NAMALWA (cell line): ENCODE measurements around the gene GPR153.
"Not testable (repeated sequence)": the region's sequence is repeated elsewhere in the genome, so short reads cannot be mapped to it uniquely, and the experiment has no call there.

Source experiments
- DNase-seq: peaks from one replicate; pipeline ENCODE4 v3.0.0-alpha.2; 2015; ENCODE audit warnings: low spot score

The GPR153 gene

DNA sequence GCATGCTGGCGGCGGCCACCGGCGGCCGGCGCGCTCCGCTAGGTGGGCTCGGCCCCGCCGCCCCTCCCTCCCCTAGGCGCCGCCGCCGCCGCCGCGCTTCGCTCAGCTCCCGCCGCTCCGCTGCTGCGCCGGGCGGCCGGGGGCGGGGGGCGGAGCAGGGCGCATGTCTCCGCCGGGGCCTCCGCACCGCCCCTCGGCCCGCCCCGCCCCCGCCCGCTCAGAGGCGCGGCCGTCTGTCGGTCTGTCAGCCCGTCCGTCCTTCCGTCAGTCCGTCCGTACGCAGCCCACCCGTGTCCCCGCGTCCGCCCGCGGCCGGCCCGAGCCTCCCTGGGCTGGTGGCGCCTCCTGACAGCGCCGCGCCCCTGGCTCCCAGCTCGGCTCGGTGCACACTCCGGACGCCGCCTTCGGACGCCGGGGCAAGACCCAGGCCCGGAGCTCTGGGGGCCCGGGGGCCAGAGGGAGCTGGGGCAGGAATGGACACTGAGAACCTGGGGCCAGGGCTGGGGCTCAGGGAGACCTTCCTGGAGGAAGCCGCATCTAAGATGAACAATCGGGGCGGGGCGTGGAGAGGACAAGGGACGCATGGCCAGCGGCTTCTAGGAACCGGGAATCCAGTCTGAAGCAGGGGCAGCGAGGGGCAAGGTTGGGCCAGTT is at the start of gene GPR153:
GPR153 (minus strand) TSS at position 138 of the 654 bp plus-strand sequence. CDS start 6,193 bp downstream, outside the sequence.
- DNase-seq: peak; percentile 60

DNA sequence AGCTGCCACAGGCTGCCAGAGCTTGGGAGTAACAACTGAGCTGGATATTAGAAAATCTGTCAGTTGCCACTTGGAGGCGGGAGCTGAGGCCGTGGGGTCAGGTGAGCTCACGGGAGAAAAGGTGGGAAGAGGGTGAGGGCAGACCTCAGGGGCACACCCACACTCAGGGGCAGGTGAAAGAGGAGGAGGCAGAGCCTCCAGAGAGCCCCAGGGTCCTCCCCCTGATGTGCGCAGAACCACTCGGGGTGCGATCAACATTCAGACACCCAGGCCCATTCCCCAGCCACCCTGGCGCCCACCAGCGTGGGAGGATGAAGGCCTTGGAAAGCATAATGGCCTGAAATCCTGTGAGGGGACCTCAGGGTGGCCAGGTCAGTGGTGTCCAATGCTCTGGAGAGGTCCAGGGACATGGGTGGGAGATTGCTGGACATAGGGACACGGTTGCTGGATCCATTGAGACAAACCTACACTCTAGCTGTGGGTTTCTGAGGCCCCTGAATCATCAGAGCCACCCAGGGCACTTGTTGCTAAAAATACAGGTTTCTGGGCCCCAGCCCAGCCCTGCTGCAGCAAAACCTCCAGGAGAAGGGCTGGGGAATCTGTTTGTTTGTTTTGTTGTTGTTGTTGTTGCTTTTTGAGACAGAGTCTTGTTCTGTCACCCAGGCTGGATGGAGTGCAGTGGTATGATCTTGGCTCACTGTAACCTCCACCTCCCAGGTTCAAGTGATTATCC is 49.4 kb upstream of the GPR153 start:
- DNase-seq: no peak

DNA sequence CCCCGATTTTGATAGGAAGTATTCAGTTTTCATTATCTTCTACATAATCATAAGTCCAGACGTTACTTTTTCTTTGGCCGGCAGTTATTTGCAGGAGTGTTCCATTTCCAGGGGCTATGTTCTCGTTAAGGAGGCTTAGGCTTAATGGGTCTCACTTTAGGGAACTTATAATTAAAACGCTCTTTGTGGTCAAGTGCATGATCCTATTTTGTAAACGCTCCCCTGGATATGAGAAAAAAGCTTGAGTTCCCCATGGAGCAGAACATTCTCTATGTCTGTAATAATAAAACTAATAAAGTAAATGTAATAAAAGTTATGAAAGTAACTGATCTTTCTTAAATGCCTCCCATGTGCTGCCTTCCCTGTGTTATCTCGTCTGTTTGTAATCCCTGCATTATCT is 48.7 kb upstream of the GPR153 start:
- DNase-seq: no peak

DNA sequence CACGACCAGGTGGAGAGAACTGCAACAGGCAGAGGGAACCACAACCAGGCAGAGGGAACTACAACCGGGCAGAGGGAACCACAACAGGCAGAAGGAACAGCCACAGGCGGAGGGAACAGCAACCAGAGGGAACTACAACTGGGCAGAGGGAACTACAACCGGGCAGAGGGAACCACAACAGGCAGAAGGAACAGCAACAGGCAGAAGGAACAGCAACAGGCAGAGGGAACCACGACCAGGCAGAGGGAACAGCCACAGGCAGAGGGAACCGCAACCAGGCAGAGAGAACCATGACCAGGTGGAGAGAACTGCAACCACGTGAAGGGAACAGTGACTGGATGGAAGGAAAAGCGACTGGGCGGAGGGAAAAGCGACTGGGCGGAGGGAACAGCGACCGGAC is 47.6 kb upstream of the GPR153 start:
- DNase-seq: no peak

DNA sequence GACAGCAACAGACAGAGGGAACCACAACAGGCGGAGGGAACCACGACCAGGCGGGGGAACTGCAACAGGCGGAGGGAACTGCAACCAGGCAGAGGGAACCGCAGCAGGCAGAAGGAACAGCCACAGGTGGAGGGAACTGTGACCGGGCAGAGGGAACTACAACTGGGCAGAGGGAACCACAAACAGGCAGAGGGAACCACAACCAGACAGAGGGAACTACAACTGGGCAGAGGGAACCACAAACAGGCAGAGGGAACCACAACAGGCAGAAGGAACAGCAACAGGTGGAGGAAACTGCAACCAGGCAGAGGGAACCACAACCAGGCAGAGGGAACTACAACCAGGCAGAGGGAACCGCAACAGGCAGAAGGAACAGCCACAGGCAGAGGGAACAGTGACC is 46.8 kb upstream of the GPR153 start:
- not testable (repeated sequence) for DNase-seq

DNA sequence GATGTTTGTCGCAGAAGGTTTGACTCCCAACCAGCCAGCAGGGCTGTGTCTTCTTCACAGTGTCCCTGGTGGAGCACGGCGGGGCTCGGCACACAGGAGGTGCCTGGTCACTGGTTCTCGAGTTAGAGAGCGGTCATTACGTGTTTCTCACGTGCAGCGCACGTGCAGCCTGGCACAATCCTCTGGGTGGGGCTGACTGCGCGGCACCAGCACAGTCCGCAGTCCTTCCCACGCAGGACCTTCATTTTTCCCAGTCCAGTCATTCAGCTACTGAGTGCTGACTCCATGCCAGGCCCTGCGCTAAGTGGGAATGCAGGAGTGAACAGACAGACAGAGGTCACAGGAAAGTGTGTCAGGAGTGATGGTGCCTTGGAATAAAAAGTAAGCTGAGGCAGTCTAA is 46.2 kb upstream of the GPR153 start:
- no peak for DNase-seq

DNA sequence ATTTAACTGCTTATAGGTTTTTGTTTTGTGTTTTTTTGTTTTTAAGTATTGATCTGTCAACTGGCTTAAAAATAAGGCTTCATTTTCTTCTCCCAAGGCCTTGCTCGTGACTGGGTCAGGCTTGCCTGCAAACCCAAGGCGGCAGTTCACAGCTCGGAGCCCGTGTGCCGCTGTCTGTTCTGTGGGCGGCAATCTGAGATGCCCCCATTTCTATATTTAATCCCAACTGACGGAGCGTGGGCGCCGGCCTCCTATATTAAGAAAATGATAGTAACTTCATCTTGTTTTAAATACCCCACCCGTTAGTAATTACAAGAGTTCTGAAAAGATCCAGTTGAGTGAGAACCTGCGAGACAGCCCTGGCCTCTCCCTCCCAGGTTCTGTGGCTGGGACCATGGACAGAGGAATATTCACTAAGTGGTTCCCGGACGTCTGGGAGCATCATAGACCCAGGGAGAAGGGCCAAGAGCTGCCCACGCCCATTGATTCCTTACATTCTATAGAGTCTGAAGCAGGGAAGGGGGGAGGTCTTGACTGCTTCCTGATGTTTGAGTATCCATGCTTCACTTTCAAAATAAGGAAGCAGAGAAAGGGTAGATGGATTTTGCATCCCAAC is 42.6 kb upstream of the GPR153 start:
- DNase-seq: no peak

DNA sequence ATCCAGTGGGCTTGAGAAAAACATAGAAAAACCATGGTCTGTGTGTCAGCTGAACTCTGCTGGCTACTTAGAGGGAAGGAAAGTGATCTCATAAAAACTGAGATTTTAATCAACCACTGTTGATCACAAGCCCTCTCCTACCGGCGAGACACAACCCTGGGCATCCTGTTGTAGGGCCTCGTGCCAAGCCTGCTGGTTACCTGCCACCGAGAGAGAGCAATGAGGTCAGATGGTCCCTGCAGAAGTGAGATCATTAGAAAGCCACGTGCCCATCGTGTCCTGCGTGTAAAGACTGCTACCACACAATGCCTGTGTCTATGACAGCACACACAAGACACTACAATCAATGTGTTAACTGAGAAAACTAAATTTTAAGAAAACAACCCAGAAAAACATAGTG is 41.7 kb upstream of the GPR153 start:
- no peak for DNase-seq

DNA sequence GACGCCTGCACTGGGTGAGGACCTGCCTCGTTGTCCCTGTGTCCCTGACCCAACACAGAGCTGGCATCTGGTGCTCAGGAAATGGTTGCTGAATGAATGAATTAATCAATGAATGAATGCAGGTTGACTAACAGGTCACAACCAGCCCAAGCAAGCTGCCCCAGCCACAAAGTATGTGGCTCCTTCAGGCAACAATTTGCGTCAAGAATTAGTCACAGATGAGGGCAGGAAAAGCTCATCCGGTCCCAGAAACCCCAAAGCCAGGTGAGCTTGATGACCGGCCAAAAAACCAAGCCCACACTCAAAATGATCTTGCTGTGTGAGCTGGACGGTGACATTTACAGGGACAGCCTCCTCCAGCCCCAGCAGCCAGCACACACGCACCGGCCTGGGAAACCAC is 40.6 kb upstream of the GPR153 start:
- no peak for DNase-seq

DNA sequence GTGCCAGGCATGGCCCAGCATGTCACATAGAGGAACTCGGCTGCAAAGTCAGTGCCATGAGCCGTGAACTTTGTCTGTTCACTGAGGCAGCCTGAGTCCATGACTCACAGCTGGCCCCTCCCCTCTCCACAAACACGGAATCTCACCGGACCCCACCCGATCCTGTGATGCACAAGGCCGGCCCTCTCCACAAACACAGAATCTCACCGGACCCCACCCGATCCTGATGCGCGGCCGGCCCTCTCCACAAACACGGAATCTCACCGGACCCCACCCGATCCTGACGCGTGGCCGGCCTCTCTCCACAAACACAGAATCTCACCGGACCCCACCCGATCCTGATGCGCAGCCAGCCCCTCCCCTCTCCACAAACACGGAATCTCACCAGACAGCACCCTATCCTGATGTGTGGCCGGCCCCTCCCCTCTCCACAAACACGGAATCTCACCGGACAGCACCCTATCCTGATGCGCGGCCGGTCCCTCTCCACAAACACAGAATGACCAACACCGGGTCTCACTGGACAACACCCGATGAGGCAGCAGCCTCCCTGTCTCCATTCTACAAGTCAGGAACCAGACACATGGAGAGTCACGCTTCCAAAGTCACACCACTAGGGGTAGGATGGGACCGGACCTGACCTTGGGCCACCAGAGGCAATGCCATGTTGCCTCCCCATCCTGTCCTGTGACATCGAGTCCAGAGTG is 39.6 kb upstream of the GPR153 start:
- no peak for DNase-seq

DNA sequence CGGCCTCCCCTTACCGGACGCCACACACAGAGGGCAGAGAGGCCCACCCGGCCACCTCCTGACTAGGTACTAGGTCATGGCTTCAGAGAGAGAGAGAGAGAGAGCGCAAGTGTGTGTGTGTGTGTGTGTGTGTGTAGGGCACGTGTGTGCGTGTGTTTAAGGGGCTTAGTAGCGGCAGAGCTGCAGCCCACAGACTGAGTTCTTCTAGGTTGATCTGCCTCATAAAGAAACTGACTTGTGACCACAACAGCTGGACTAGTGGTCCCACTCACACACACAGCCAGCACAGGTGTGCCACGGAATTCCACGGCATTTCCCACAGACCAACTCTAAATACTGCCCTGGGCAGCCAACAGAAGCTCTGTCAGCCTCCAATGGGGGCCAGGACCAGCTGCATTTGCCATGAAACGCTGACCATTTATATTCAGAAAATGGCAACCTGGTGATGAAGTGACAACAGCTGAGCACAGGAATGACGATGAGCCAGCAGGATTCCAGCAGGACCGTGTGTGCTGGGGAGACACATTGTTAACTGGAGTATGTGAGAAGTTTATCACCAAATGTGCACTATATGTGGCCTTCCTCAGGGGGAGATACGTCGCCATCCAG is 38.8 kb upstream of the GPR153 start:
- no peak for DNase-seq

DNA sequence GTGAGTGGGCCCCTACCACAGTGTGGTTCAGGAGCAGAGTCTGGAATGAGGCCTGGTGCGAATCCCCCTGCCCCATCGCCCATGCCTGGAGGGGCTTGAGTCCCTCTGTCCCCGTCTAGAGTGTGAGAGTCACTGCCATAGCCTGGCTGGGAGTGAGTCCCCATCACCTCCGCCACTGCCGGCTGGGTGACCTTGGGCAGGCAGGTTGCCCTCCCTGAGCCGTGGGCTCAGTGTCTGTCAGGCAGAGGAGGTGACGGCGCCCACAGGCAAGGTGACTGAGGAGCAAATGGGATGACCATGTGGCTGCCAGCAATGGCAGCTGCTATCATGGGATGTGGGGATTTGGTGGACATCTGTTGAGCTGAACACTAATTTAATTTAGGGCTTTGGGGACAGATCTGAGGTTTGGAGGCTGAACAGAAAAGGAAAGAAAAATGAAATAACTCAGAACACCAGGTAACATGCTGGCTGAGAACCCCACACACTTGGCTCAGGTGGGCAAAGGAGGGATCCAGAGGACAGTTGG is 38.1 kb upstream of the GPR153 start:
- DNase-seq: no peak

DNA sequence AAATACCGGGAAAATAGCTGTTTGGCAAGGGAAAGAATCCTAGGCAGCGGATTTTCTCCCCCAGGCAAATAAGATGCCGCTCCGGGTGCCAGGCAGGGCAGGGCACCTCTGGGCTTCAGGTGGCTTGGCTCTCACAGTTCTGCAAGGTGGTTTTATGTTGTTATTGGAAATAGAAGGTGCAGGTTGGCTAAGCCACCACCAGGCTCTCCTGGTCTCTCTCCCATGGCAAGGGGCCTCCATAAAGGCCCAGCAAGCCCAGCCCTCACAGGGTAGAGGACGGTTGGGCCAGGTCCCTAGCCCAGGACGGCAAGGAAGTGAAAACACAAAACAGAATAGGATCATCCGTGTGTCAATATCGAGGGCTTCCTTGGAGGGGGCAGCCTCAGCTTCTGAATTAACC is 37.6 kb upstream of the GPR153 start:
- DNase-seq: no peak

DNA sequence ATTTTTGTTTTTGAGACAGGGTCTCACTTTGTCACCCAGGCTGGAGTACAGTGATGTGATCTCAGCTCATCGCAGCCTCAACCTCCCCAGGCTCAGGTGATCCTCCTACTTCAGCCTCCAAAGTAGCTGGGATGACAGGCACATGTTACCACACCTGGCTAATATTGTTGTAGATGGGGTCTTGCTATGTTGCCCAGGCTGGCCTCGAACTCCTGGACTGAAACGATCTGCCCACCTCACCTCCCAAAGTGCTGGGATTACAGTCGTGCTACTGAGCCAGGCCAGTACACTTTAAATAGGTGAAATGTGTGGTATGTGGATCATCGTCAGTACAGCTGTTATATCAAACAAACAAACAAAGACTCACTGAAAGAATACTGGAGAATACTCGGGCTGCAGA is 35.0 kb upstream of the GPR153 start:
- no peak for DNase-seq

DNA sequence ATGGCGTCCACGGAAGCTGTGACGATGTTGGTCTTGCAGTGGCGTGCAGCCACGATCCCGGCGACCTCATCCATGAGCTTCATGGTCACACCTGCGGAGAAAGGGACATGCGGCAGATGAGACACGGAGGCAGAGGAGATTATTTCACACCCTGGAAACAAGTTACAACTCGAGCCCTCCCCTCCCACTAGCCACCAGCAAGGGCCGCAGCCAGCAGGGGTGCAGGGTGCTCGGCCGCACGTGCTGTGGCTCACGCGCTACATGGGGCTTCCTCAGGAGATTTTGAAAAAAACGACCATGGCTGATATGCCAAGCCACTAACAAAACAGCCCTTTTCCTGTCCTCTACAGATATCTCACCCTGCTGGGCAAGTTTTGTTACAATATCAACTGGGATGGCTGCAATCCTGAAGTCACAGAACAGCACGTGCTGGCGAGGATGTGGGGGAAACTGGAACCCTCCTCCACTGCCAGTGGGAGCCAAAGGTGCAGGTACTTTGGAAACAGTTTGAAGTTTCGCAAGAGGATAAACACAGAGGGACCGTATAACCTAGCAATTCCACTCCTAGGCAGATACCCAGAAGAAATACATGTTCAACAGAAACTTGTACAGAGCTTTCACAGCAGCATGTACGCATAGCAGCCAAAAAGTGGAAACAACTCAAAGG is 34.1 kb upstream of the GPR153 start:
- no peak for DNase-seq

DNA sequence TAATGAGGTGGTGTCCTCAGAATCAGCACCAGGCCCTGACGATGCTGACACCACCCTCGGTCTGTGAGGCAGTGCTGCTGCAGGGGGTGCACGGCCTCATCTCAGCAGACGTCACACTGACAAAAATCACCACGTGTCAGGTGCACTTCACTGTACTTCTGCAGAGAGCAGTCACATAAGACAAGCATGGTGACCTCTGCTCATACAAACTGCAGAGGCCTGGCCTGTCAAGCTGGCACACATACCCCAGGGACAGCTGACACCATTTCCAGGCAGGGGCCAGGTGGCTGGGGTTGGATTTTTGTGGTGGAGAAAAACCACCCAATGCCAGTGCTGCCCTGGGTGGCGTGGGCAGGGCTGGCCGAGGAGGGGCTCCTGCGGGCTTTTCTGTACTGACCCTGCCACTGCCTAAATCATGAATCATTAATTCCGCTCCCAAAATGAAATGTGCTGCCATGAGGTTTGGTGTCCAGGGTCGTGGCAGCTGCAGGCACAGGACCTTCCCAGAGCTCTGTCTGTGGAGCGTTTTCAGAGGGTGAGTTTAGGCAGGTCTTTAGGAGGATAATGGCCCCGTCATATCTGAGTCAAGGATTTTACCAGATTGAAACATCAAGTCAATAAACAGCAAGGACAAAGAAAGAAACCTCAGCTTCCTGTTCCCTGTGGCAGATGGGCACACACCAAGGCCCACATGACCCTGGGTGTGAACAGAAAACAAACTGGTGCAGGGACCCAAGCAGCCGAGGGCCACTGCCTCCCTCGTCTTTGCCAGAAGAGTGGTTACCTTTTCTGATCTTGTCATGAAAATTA is 33.4 kb upstream of the GPR153 start:
- DNase-seq: no peak

DNA sequence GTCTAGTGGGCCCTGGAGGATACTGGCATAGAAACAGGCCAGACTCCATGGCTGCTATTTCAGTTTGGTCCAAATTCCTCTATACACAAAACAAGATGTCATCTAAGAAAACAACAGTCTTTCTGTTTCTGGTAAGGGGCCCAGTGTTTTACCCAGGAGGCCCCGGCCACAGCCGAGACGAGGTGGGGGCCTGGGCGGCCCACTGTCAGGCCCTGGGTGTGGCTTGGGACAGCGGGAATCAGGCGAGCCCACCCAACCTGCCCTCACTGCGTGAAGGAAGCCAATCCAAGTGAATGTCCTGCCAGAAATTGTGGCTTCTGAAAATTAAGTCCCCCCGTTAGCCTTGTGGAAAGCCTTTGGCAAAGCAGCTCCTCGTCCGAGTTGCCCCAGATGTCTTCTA is 31.2 kb upstream of the GPR153 start:
- DNase-seq: no peak

DNA sequence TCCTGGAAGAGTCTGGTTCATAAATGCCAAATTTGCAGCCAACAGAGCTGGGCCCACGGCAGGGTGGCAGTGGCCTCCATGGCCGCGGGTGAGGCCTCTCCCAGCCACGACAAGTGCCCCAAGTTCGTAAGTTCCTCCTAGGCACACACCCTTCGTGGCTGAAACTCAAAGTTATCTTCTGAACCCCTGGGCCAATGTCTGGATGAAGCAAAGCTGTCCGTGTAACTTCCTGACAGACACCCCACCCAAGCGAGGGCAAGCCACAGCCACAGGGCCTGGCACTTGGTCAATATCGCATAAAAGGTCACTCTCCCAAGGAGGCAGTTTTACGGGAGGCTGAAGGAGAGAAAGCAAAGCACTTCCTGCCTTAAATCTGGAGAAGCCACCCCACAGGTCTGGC is 27.8 kb upstream of the GPR153 start:
- DNase-seq: no peak

DNA sequence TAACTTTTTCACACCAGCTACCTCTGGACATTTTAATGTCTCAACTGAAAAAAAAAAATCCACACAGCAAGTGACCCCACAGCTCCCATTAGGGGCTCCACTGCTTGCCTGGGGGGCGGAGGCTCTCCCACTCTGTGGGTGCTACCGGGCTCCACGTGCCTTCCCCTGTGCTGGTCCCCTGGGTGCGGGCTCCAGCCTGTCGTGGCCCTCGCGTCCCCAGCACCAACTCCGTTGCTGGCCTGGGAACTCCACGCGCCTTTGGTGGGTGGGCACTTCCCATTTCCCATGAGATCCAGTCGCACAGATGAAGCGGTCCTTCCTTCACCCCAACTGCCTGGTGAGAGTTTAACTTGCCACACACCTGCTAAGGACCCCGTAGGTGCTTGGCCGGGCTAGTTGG is 27.1 kb upstream of the GPR153 start:
- DNase-seq: no peak

DNA sequence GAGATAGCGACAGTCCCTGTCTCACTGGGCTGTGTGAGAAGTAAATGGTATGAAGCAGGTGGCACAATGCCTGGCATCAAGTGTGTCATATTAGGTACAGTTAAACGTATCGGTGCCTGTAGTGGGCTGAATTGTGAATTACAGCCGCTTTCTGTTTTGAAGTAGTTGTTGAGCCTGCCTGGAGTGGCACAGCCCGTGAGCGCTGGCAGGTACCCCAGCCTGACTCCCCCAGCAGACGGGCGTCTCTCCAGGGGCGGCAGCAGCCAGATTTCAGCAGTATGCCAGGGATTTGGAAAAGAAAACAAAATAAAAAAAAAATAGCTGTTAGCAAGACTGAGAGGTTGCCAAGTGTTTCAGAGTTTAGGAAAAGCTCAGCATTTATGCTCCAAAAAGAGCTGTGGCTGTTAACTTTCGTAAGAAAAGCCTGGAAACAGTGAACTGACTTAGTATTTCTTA is 26.6 kb upstream of the GPR153 start:
- DNase-seq: no peak

DNA sequence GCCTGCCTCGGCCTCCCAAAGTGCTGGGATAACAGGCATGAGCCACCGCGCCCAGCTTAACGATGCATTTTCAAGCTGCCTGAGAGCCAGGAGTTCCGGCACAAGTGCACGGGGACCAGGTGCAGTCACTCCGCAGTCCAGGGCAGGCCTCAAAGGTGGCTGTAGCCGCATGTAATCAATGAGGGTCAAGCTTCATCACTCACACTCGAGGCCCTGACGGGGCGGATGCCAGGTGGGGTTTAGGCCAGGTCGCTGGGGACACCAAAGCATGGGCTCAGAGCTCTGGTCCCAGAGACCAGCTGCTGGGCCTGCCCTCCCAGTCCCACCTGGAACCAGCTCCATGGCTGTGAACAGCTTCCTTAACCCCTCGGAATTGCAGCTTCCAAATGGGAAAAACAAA is 26.1 kb upstream of the GPR153 start:
- DNase-seq: no peak
